Panc1 (cell line): ENCODE measurements around the gene DOCK1. TPM values are rescaled to one million over a fixed set of nuclear protein-coding genes. Genes with fewer than 3 reads are reported as not detected.

Experiments
- ATAC-seq: fragments of 200-7000 bp; cut with Tn5 transposase; 2 replicates; pipeline ENCODE4 v1.9.1; 2020; ENCODE audit warnings: mild to moderate bottlenecking, moderate library complexity
- BruUV-seq: library from RNA; stranded (reverse); fragments of 400-500 nt; replicated peaks from 2 replicates; lab custom pipeline; 2021; lab: Mats Ljungman, UMichigan
- CTCF ChIA-PET: fragments of 300-600 bp; sonication (Branson Sonifier 250); formaldehyde crosslinking; loops from one replicate; lab custom pipeline; 2022; ENCODE audit warnings: antibody characterized with exemption; lab: Charles Lee
- POLR2A ChIA-PET: fragments of 300-600 bp; sonication (Branson Sonifier 250); formaldehyde crosslinking; loops from one replicate; lab custom pipeline; 2022; ENCODE audit warnings: antibody characterized with exemption; lab: Charles Lee
- DNase-seq: peaks from one replicate; pipeline ENCODE4 v3.0.0-alpha.2; 2010; ENCODE audit warnings: low read depth, low spot score
- H3K27ac ChIP-seq: 2 replicates; pipeline ENCODE4 v1.5.1; 2011; ENCODE audit warnings: mild to moderate bottlenecking, low read length, inconsistent platforms
- H3K27me3 ChIP-seq: fragments of 200-500 bp; sonication (Bioruptor generic); 2 replicates; pipeline ENCODE4 v1.6.0; 2014; ENCODE audit warnings: low read length, inconsistent platforms; ENCODE audit not compliant: control insufficient read depth, insufficient read depth
- H3K36me3 ChIP-seq: fragments of 200-500 bp; sonication (Bioruptor generic); 2 replicates; pipeline ENCODE4 v1.5.1; 2014; ENCODE audit warnings: inconsistent platforms, mild to moderate bottlenecking, low read length, moderate library complexity; ENCODE audit not compliant: control insufficient read depth, insufficient read depth
- H3K4me1 ChIP-seq: 2 replicates; pipeline ENCODE4 v1.5.1; 2011; ENCODE audit warnings: inconsistent platforms, mild to moderate bottlenecking, low read length, moderate library complexity; ENCODE audit not compliant: control insufficient read depth, insufficient read depth
- H3K4me3 ChIP-seq, 2 experiments: 2 replicates each; pipeline ENCODE4 v1.5.1; 2011 to 2012; ENCODE audit warnings: low read depth in 2 of 2, low read length in 2 of 2, mild to moderate bottlenecking in 2 of 2, inconsistent platforms in 1 of 2, moderate library complexity in 1 of 2
- H3K9me3 ChIP-seq: fragments of 200-500 bp; sonication (Bioruptor generic); 2 replicates; pipeline ENCODE4 v1.5.1; 2014; ENCODE audit warnings: low read depth, mild to moderate bottlenecking, inconsistent platforms, low read length, moderate library complexity; ENCODE audit not compliant: control insufficient read depth, insufficient read depth
- POLR2AphosphoS5 ChIP-seq: IDR thresholded peaks from 2 replicates; pipeline ENCODE4 v1.6.1; 2012; ENCODE audit warnings: mild to moderate bottlenecking, low read depth, low read length, moderate library complexity
- REST ChIP-seq, 2 experiments: IDR thresholded peaks; 2 replicates each; pipeline ENCODE4 v1.6.1; 2011 to 2012; ENCODE audit warnings: low read depth in 2 of 2, control low read depth in 1 of 2, low read length in 1 of 2, mild to moderate bottlenecking in 1 of 2, moderate library complexity in 1 of 2; ENCODE audit not compliant: insufficient read depth in 1 of 2
- SIN3A ChIP-seq: IDR thresholded peaks from 2 replicates; pipeline ENCODE4 v1.6.1; 2012; ENCODE audit warnings: low read depth, mild to moderate bottlenecking, low read length, moderate library complexity, borderline replicate concordance; ENCODE audit not compliant: insufficient read depth
- TCF7L2 ChIP-seq: IDR thresholded peaks from 2 replicates; pipeline ENCODE4 v1.6.1; 2011; ENCODE audit warnings: mild to moderate bottlenecking, low read depth, low read length, inconsistent platforms
- in situ Hi-C: cut with HindIII; loops from 2 replicates; pipeline ENCODE4 v1.10.0; 2016; ENCODE audit warnings: low sequenced_read_pairs, low pct_unique_long_range_greater_than_20kb
- intact Hi-C: fragments of 100-400 bp; cut with micrococcal nuclease; formaldehyde crosslinking; loops from one replicate; pipeline ENCODE4 v1.10.0; 2022; ENCODE audit not compliant: unreplicated experiment
- total RNA-seq: library from RNA; stranded (reverse); gene quantifications from one replicate; pipeline ENCODE4 v1.2.1, GENCODE V29; 2021; ENCODE audit not compliant: unreplicated experiment
- TF ChIP-seq, protein P1 (sequence below): fragments of 450-650 bp; IDR thresholded peaks from 2 replicates; pipeline ENCODE4 v1.5.1; 2017; ENCODE audit warnings: mild to moderate bottlenecking

The DOCK1 gene
- total RNA-seq, 1 experiment from 2014 or later: 67.6 TPM

GRCh38 chr10:126931544-126931943, 26.3 kb downstream of the DOCK1 start:
- POLR2A ChIA-PET: no interaction called here
- H3K27ac ChIP-seq: no peak overlapping the region
- no peak overlapping the region for H3K4me3 ChIP-seq
- no peak for ATAC-seq
- H3K27me3 ChIP-seq: no peaks in the 10 kb centered on the region
- H3K36me3 ChIP-seq: no peaks in the 10 kb centered on the region
- in situ Hi-C loops: no loop called here
- DNase-seq: no peak
- TF ChIP-seq REST (IDR thresholded peaks at IDR 0.05; ENCODE audit: insufficient read depth in 1 of 2, low read depth in 2 of 2, low read length in 1 of 2): no peak
- BruUV-seq: no TSS peak
- intact Hi-C loops: no loop called here
- H3K9me3 ChIP-seq: no peaks in the 10 kb centered on the region
- CTCF ChIA-PET: no interaction called here
- H3K4me1 ChIP-seq: peaks cover 4% of the 10 kb centered on the region

DNA sequence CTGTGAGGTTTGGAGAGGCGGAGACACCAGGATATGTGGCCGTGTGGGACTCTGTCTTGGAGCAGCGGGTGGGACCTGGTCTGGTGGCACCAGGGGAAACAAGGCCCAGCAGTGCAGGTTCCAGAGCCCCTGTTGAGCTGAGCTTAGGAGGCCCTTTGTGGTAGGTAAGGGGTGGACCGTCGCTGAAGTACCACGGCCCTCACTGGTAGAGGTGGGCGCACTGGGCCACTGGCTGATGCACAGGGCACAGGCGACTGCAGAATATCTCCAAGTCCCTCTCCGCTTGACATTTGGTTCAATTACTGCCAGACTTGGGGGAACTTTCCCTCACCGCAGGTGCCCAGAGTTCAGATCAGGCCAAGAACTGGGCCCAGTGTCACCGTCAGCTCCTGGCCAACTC, 27.3 kb downstream of the DOCK1 start:
- BruUV-seq: no TSS peak
- intact Hi-C loops: no loop called here
- peaks cover 4% of the 10 kb centered on the region for H3K4me1 ChIP-seq
- no peaks in the 10 kb centered on the region for H3K27me3 ChIP-seq
- in situ Hi-C loops: no loop called here
- TF ChIP-seq SIN3A (no peak), POLR2AphosphoS5 (no peak), REST (IDR thresholded peaks at IDR 0.05; ENCODE audit: insufficient read depth in 1 of 2, low read depth in 2 of 2, low read length in 1 of 2) (no peak), TCF7L2 (no peak)
- TF ChIP-seq, protein P1, sequence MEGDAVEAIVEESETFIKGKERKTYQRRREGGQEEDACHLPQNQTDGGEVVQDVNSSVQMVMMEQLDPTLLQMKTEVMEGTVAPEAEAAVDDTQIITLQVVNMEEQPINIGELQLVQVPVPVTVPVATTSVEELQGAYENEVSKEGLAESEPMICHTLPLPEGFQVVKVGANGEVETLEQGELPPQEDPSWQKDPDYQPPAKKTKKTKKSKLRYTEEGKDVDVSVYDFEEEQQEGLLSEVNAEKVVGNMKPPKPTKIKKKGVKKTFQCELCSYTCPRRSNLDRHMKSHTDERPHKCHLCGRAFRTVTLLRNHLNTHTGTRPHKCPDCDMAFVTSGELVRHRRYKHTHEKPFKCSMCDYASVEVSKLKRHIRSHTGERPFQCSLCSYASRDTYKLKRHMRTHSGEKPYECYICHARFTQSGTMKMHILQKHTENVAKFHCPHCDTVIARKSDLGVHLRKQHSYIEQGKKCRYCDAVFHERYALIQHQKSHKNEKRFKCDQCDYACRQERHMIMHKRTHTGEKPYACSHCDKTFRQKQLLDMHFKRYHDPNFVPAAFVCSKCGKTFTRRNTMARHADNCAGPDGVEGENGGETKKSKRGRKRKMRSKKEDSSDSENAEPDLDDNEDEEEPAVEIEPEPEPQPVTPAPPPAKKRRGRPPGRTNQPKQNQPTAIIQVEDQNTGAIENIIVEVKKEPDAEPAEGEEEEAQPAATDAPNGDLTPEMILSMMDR: no peak
- no peaks in the 10 kb centered on the region; the same call in 1 of the 2 replicates for H3K9me3 ChIP-seq
- H3K36me3 ChIP-seq: no peaks in the 10 kb centered on the region
- H3K4me3 ChIP-seq: no peak overlapping the region
- no peak for DNase-seq
- POLR2A ChIA-PET: no interaction called here
- no peak for ATAC-seq
- no peak overlapping the region for H3K27ac ChIP-seq
- CTCF ChIA-PET: no interaction called here
